Stromal cell of bone marrow (primary cell): ENCODE results near the gene ATF2.

ENCODE experiments used
- DNase-seq: peaks from one replicate; pipeline ENCODE4 v3.0.0-alpha.2; 2012; ENCODE audit warnings: low read depth

The ATF2 gene, protein sequence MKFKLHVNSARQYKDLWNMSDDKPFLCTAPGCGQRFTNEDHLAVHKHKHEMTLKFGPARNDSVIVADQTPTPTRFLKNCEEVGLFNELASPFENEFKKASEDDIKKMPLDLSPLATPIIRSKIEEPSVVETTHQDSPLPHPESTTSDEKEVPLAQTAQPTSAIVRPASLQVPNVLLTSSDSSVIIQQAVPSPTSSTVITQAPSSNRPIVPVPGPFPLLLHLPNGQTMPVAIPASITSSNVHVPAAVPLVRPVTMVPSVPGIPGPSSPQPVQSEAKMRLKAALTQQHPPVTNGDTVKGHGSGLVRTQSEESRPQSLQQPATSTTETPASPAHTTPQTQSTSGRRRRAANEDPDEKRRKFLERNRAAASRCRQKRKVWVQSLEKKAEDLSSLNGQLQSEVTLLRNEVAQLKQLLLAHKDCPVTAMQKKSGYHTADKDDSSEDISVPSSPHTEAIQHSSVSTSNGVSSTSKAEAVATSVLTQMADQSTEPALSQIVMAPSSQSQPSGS

DNA sequence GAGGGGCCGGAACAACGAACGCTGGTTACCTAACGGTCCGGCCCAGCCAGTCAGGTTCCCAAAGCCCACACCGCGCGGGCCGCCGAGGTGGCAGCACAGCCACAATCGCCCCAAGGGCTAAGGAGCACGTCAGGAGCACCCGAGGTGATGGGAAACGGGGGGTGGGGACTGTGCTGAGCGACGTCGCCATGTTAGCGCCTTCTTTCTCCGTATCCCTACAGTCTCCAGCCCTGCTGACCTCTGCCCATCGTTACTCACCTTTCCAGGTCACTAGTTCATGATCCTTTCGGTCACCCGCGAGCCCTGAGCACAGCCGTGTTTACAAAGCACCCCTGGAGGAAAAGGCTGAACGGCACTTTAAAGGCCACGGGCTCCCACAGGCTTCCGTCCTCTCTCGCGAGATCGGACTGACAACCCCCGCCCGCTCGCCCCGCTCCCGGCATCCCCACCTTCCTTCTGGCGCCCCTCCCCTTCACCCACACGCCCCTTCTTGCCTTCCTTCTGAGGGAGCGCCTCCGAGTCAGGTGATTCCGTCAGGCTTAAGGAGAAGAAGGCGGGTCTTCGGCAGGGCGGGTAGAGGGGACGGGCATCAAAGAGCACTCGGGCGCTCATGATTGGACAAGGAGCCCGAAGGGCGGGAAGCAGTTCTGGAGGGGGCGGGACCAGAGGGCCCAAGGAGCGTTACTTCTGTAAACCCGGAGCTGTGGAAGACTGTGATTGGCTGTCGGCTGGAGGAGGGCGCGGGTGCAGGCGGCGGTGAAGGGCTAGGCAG is at the start of gene ATF2:
ATF2 (minus strand) TSS at position 412 of the 772 bp plus-strand sequence. CDS start 31,760 bp downstream, outside the sequence.
- DNase-seq: peak; percentile 100

DNA sequence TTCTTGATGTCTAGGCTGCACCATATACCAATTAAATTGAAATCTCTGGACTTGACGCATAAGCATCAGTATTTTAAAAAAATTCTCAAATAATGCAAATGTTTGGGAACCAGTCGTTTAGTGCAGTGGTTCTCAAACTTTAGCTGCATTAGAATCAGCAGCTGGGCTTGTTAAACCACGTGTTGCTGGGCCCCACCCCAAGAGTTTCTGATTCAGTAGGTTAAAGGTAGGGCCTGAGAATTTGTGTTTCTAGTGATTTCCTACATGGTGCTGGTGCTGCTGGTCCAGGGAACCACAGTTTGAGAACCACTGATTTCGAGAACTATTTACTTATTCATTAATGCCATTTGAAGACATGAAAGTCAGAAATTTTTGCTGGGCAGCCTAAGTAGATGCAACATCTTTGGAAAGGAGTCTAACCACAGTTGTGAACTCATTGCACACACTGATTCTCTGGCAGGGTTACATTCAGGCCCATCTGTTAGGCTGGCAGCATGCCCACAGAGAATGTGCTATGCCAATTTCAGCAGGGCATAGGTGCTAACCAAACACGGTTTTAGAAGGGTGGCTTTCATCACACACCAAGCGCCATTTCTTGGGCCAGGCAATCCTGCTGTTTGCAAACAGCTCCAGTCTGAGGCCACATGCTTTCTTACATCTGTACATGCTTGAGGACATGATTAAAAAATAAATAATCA is 39.9 kb upstream of the ATF2 start:
- DNase-seq: no peak

DNA sequence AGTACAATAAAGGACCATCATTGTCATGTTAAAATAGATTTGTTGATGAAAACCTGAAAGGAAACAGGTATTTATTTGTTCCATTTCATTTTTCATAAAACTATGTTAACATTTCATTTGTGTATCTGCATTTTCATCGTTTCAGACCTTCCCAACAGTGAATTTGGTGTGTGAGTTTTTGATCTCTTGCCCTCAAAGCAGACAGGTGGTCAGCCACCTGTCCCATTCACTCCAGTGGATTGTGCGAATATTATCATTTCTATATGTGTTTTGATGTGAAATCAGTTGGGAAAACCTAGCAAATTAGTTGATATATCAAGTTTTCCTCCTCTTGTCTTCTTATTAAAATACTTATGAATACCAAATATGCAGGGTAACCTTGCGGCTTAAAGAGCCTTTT is 38.9 kb upstream of the ATF2 start:
- DNase-seq: no peak

DNA sequence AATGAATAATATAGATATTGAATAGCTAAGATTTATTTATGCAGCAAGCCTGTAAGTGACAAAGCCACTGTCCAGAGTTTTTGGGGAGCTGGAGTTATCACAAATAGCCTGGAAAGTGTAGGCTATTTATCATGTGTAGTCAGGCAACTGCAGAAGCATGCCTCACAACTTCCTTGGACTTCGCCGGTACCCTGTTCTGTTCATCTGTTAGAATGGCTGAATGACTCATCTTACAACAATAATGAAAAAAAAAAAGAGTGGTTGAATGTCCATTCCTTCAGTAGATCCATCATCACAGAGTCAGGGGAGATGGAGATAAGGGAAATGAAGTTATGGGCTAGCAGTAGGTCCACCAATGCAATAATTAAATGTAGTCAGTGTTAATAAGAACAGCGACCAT is 37.5 kb upstream of the ATF2 start:
- DNase-seq: peak; percentile 9

DNA sequence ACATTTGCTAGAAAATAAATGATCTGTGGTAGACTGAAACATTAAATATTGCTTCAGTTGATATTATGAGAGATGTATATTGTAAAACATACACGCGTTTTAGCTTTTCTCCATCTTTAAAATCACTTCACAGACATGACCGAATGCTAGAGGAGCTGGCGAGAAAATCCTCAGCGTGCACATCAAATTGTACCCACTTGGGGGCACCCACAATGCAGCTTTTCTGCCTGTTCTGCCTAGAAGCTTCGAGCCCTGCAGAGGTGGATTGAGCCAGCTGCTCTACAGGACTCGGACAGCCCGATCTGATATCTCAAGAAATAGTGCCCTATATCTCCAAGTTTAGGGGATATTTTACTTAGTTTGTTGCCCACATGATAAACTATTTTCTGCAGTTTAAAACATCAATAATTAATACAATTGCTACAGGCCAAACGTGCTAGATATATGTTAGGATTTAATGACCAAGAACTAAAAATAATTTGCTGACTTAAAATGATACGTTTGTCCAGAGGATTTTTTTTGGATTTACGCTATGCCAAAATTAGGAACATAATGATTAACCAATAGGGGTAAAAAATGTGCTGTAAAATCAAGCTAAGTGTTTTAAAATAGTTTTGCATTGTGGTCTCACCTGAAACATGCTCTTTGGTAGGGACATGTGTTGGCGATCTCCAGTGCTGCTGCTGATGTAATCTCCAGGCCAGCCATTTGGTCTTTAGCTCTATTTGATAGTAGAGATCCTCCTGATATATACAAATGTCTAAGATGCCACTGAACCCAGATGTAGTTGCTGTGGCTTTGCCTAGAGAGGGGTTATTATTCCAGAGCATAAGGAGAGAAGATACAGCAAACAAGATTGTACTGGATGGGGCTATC is 35.9 kb upstream of the ATF2 start:
- DNase-seq: peak; percentile 25

DNA sequence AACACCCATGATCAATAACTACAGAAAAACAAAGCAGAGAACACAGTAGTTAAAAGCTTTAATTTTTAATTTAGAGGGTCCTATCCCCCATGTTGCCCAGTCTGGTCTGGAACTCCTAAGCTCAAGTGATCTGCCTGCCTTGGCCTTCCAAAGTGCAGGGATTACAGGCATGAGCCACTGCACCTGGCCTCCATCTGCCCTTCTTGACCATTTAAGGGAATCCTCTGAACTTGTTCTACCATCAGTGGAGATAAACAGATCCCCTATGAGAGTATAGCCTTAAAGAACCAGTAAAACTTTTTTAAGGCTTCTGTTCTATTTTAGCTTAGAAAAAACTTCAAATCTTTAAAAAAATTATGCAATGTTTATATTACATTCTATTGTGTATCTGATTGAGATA is 27.0 kb upstream of the ATF2 start:
- DNase-seq: no peak

DNA sequence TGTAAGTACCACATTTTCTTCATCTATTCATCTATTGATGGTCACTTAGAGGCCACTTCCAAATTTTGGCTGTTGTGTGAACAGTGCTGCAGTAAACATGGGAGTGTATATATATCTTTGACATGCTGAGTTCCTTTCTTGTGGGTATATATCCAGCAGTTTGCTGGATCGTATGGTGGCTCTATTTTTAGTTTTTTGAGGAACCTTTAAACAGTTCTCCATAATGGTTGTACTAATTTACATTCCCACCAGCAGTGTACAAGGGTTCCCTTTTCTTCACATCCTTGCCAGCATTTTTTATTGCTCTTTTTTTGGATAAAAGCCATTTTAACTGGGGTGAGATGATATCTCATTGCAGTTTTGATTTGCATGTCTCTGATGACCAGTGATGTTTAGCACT is 20.8 kb upstream of the ATF2 start:
- DNase-seq: no peak

DNA sequence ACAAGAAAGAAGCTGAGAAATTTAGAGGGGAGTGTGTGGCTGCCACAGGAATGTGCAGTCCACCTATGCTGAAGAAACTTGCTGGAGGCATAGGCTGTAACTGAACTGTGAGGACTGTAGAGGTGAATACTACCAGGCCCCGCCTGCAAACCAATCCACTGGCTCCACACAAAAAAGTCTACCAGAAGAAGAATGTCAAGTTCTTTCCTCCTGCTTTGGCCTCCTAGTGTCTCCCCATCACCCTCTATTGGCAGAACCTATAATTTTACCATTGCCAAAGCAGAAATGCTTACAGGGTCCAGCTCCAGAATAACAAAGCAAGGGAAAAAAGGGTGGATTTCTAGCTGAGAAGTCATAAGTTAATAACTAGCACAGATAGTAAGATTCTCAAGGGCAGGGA is 19.4 kb upstream of the ATF2 start:
- no peak for DNase-seq

DNA sequence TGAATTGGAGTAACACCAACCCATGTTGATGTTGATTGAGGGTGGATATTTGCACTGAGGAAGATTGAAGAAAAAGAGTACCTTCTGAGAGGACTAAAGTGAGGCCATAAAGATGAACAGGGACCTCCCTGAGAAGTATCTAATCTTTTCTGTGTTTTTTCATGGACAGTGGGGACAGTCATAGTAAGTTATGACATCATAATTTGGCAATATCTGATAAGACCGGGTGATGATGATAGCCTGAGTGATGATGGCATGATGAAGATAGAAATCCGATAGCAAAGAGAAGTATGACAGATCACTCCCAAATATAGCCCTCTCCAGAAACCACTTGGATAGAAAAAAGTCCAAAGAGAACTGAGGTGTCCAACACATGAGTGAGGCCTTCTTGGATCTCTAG is 15.7 kb upstream of the ATF2 start:
- no peak for DNase-seq

DNA sequence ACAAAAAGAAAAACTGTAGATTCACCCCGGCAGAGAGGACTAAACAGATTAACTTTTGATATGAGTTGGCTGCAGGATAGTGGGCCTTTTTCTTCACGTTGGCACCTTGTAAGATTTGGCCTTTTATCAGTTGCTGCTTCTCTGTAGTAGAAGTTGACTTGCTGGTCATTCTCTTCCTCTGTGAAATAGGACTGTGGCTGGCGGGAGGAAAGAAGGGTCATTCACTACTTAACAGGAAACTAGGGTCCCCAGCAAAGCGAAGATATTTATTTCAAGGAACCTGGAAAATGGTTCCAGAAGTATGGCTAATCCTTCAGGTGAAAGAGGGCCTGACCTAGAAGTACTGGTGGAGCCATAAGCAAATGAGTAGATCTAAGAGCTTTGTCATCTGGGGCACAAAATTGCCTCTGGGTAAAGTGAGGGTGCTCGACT is 13.9 kb upstream of the ATF2 start:
- no peak for DNase-seq

DNA sequence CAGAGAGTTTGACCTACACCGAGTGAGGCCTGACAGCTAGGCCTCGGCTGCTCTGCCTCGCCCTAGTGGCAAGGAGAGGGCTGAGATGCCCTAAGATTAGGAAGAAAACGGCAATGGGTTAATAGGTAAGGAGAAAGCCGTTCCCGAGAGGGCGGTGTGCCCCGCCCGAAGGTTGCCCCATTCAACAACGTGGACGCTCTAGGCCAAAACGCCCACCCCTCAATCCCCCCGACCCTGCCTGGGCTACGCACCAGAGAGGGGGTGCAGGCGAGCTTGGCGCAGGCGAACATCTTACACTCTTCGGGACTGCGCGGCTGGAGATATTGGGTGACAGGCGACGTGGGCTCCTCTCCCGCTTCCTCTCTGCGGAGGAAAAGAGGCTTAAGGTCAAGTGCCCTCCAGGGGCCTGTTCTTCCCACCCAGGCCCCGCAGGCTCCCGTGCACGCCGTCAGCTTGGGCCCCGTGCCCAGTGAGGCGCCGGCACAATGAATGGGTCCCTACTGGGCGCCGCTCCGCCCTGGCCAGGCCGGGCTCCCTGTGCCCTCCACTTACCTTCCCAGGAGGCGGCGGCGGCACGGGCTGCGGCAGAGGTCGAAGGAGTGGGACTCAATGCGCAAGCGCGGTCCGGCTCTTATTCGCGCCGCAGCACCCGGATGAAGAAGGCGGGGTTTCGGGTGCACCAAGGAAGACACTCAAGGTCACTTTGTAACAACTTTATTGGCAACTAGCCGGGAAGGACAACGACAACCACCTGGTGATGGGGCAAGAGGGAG is 13.3 kb upstream of the ATF2 start, which contains the start of gene ATP5MC3:
ATP5MC3 (minus strand) TSS at position 607 of the 773 bp plus-strand sequence; CDS start at position 290, 317 bp downstream.
- DNase-seq: peak; percentile 84

DNA sequence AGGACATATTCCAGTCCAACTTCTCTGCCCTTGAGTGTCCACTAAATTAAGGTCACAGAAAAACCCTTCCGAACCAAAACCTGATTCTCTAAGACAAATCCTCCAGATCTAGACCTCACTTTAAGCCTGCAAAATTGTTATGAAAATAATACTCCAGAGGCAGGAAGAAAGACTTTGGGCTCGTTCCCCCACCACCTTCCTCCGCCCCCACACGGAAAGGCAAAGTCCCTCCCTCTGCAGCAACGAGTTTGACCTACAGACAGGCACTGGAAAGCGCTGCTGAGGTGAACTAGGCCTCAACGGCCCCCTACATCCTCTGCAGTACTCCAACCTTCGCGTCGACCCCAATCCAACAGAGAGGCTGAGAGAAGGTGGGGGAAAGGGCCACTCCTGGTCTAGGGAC is 12.7 kb upstream of the ATF2 start:
- DNase-seq: no peak

DNA sequence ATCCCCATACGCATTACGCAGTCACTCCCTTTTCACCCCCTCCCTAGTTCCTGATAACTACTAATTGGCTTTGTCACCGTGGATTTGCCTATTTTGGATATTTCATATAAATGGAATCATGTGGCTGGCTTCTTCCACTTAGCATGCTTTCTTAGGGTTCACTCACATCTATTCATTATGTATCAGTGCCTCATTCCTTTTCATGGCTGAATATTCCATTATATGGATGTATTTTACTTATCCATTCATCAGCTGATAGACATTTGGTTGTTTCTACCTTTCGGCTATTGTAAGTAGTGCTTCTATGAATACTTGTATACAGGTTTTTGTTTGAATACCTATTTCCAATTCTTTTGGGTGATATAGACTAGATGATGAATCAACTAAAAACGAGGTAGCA is 8.6 kb upstream of the ATF2 start:
- no peak for DNase-seq

DNA sequence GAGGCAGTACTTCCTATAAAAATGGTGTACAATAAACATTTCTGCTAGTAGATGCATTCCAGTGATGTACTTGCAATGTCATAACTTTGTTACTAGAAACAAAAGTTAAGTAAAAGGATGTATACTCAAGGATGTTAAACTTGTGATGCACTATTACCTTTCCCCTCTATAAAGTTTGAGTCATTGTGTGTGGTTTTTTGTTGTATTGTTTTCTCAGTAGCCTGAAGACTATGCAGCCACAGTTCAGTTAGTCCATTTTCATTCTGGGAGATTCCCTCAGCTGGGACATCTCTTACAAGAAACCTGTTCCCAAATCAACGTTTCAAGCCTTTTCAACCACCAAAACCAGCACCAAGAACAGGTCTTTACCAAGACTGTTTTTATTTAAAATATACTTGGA is 7.9 kb upstream of the ATF2 start:
- no peak for DNase-seq

DNA sequence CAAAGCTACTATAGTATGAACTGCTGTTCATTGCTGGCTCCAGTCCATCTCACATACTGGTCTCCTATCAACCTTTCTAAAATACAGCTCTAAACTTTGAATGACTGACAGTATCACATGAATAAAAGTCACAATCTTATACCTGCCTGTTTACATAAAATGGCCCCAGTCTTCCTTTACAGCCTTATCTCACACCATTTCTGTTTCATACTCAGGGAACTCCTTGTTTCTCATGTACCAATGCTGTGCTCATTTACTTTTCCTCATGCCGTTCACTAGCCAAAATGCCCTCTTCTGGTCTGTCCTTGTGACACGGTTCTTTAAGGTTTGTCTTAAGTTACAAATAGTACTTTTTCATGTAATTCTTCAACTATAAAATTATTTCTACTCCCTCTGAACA is 7.3 kb upstream of the ATF2 start:
- DNase-seq: no peak

DNA sequence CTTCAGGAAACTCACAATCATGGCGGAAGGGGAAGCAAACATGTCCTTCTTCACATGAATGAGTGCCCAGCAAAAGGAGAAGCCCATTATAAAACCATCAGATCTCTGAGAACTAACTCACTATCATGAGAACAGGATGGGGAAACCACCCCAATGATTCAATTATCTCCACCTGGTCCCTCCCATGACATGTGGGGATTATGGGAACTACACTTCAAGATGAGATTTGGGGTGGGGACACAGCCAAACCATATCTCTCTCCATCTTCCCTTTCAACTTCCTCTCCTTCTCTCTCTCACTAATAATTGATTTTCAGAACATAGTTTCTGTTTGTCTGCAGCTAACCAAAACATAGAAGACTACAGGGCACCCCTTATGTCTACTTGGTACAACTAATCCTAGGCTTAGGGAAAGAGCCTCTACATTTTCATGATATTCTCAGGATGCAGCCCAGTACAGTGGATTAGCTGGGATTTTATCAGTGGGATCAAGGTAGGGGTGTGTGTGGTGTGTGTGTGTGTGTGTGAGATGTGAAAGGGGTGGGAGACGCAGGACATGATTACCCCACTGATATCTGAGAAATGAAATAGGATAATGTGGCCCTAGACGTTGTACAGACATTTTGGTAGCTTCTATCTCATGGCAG is 2.8 kb upstream of the ATF2 start:
- DNase-seq: no peak

DNA sequence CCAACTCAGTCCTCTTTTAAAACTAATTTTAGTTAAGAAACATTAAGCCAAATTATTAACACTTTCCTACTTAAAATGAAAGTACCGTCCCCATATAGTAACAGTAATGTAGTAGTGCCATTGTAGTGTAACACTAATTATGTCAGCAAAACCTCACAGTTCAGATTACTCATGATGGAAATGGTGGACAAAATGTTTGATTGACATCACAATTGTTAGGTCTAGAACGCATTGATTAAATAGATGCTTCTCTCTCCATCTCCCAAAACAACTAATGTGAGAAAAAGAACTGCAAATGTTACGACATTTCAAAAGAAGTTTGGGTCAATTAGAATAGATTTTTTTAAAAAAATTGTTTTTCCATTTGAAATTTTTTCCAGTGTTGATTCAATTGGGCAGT is 1.2 kb upstream of the ATF2 start:
- no peak for DNase-seq

DNA sequence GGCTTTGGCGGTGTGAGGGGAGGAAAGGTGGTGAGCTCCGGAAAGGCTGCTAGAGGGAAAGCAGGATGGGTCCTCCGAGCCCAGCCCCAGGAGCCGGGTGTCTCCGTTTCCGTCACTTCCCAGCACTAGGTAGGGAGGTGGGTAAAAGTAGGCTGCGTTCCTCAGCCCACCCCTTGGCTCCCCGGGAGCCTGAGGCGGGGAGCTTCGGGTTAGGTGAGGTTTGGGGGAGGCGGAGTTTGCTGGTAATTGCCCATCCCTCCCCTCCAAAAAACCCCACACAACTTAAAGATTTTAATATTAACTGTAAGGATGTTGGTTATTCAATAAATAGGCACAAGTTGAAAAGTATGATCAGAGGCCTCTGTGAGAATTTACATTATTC is 552 bp upstream of the ATF2 start:
- DNase-seq: no peak

DNA sequence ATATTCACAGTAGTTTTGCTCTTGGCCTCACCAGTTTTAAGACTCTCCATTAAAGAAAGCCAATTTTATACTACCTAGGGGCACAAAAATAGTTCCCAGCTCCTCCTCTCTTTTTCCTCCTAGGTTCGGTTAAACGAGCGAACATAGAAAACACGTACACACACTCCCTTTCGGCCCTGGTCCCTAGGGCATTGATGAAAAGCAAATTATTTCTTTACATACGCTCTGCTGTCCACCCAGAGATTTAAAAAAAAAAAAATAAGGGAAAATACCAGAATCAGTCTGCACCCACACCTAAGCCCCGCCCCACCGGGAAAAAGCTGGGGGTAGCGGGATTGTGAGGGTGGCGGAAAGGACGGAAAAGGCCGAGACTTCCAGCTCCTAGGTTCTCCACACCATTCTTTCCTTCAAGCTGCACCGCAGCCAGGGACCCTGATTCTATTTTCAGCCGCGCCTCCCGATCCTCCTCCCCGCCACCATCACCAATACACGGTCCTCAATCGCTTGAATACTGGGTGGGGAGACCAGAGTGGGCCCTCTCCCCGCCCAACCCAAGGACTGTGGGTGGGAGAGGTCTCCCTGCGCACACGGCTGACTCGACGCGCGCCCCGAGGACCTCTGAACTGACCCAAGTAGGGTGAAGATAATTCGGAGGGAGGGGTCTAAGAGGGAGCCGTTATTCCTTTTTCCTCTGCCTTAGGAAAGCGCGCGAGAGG is 769 bp downstream of the ATF2 start:
- no peak for DNase-seq
